Non-pigmented ciliary epithelial cell (primary cell): ENCODE measurements around the gene COBL.

ENCODE experiments used
- DNase-seq: peaks from one replicate; pipeline ENCODE4 v3.0.0-alpha.2; 2010; ENCODE audit warnings: low read depth

Gene COBL

GRCh38 chr7:51253157-51253556 lies 63.5 kb downstream of the COBL start:
- DNase-seq, result no peak

- DNase-seq, result no peak
Measured at GRCh38 chr7:51251290-51251689, 65.3 kb downstream of the COBL start.

GRCh38 chr7:51250512-51250911 lies 66.1 kb downstream of the COBL start:
- no peak for DNase-seq

- DNase-seq, result no peak
Measured at GRCh38 chr7:51249991-51250390, 66.6 kb downstream of the COBL start.

- no peak for DNase-seq
Measured at GRCh38 chr7:51249187-51249945, 67.2 kb downstream of the COBL start.

- no peak for DNase-seq
Measured at GRCh38 chr7:51246258-51247245, 70.1 kb downstream of the COBL start.

- DNase-seq, result no peak
Measured at GRCh38 chr7:51244885-51245284, 71.7 kb downstream of the COBL start.

- no peak for DNase-seq
Measured at GRCh38 chr7:51244053-51244452, 72.6 kb downstream of the COBL start.

- DNase-seq, result no peak
Measured at GRCh38 chr7:51243631-51244030, 73.0 kb downstream of the COBL start.

GRCh38 chr7:51242881-51243518 lies 73.6 kb downstream of the COBL start:
- no peak for DNase-seq

- no peak for DNase-seq
Measured at GRCh38 chr7:51242007-51242691, 74.5 kb downstream of the COBL start.

- DNase-seq, result no peak
Measured at GRCh38 chr7:51240868-51241267, 75.7 kb downstream of the COBL start.

- no peak for DNase-seq
Measured at GRCh38 chr7:51239691-51240090, 76.9 kb downstream of the COBL start.

- DNase-seq, result no peak
Measured at GRCh38 chr7:51238981-51239495, 77.6 kb downstream of the COBL start.

GRCh38 chr7:51237446-51238133 lies 79.0 kb downstream of the COBL start:
- no peak for DNase-seq

- DNase-seq, result no peak
Measured at GRCh38 chr7:51236470-51237132, 80.0 kb downstream of the COBL start.

GRCh38 chr7:51235593-51236313 lies 80.9 kb downstream of the COBL start:
- no peak for DNase-seq

GRCh38 chr7:51234609-51235308 lies 81.8 kb downstream of the COBL start:
- no peak for DNase-seq

GRCh38 chr7:51234139-51234538 lies 82.5 kb downstream of the COBL start:
- DNase-seq, result no peak
